GM12872 (cell line): ENCODE data around the gene DNMT3A.

ENCODE experiments used
- TF ChIP-seq, protein P1 (sequence below): IDR thresholded peaks from 3 replicates; pipeline ENCODE4 v1.5.1; 2011; ENCODE audit warnings: low read depth, mild to moderate bottlenecking, low read length, moderate library complexity; ENCODE audit not compliant: insufficient read depth

DNMT3A gene

DNA sequence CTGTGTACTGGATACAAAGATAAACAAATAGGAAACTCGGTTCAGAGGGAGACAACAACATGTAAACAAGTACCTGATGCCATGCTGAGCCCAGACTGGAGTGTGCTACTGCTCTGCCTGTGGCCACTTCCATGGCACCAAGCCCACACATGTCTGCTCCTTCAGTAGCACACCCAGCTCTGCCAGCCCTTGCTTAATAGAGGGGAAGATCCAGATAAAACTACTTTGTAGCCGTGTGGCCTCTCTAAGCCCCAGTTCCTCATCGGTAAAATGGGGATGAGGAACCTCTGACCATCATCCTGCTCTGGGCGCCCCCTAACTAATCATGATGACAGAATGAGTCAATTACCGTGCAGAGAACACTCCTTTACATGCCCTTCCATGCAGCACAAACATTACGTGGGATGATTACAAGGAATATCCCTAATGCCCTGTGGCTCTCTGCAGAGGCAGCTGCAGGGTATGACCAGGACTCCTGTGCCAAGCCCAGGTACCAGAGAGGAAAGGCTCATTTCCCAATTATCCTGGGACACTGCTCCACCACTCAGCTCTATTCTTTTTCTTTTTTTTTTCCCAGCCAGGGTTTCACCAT is 34.9 kb downstream of the DNMT3A start:
- TF ChIP-seq, protein P1, sequence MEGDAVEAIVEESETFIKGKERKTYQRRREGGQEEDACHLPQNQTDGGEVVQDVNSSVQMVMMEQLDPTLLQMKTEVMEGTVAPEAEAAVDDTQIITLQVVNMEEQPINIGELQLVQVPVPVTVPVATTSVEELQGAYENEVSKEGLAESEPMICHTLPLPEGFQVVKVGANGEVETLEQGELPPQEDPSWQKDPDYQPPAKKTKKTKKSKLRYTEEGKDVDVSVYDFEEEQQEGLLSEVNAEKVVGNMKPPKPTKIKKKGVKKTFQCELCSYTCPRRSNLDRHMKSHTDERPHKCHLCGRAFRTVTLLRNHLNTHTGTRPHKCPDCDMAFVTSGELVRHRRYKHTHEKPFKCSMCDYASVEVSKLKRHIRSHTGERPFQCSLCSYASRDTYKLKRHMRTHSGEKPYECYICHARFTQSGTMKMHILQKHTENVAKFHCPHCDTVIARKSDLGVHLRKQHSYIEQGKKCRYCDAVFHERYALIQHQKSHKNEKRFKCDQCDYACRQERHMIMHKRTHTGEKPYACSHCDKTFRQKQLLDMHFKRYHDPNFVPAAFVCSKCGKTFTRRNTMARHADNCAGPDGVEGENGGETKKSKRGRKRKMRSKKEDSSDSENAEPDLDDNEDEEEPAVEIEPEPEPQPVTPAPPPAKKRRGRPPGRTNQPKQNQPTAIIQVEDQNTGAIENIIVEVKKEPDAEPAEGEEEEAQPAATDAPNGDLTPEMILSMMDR: no peak

DNA sequence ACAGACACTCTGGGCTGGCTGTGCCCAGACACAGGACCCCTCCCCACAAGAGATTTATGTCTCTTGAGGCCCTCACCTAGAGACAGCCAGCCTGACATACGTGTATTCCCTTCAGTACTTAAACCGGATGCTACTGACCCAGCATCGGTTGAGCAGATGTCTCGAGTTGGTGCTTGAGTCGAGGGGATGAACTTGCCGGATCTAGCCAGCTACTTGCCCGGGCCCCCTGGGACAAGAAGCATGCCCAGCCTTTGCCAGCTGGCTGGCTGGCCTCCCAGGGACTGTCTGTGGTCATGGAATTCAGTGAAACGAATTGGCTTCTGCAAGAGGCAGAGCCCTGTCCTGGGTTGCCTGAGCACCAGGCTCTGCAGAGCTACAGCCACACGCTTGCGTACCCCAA is 36.0 kb downstream of the DNMT3A start:
- TF ChIP-seq, protein P1: no peak

DNA sequence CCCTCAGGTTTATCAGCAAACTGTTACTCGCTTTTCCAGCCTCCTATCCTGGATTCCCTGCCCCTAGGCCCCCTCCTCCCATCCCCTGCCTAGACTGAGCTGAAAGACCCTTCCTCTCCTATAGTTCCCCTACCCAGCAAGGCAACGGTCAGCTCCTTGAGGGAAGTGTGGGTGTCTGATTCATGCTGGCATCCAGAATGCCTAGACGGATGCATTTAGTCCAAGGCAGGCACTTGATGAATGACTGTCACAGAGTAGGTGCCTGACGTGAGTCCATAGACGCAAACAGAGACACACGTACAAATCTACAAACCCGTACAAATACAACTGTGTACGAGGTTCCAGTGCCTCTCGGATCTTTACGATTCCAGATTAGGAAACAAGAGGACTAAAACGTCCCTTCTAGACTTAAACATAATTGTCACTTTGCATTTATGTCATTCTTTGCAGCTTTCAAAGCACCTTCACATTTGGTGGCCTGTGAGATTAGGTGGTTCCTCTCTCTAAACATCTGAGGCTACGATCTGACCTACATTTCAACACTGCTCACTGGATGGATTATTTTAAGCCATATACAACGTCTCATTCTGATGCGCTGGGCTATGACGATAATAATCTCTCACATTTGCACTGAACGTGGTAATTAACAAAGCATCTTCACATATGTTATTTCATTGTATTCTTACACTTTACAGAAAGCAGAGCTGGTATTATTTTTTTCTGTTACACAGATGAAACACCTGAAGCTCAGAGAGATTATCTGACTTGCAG is 36.7 kb downstream of the DNMT3A start:
- TF ChIP-seq, protein P1: no peak

DNA sequence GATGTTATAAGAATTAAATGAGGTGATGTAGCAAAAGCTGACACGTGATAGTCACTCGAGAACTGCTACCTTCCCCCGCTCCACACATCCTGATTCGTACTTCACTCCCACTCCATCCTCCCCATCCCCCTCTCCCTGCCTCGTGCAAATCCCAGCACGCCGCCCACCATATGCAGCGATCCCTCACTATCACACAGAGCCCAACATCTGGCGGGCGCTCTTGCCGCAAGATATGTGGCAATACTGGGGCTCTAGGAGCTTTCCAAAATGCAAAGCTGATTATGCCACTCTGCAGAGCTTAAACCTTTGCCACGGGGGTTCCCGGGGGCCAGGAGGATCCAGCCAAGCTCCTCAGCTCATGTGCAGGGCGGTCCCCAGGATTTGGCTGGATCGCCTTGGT is 37.4 kb downstream of the DNMT3A start:
- TF ChIP-seq, protein P1: no peak

DNA sequence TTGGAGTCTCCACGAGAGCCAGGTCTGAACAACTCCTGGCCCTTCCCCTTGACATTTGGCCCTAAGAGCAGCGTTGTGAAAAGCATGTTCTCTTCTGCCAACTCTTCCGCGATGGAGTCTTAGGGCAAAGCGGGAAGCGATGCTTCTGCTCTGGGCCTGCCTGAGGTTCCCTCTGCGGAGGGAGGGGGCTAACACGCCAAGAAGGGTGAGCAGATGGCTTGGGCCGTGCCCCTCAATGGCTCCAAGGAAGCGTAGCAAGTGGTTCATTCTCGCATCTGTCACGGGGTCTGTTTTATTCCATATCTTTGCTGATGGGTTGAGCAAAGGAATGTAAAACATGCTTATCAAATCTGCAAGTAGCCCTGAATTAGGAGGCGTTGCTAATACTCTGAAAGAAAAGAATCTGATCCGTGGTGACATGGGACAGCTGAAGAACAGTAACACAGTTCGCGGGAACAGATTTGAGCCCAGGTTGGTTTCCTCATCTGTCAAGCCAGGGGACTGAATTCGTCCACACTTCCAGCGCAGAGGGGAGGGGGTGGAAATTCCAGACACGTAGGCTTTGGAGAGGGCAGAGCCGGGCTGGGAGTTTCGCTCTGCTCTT is 38.0 kb downstream of the DNMT3A start:
- TF ChIP-seq, protein P1: no peak

DNA sequence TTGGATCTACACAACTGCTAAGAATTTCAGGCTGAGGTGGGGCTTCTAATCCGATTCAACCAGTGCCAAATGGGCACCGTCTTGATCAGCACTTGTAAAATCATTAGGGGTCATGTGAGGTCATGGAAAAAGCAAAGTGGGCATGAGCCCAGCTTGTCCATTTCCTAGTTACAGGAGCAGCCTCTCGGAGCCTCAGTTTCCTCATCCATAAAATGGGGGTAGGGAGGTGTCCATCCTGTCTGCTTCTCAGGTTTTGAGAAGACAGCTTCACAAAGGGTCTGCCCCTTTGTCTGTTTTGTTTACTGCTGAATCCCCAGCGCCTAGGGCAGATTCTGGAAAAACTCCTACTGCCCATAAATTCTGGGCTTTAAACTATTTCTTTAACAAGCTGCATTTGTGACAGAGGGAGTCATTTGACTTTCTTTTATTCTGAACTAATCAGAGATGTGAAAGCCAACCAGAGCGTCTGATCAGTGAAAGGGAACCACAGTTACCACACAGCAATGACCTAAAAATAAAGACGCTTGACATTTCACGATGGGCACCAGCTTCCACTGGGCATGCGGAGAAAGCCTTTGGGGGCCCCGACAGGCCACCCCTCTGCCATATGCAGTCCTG is 38.9 kb downstream of the DNMT3A start:
- TF ChIP-seq, protein P1: no peak
